Astrocyte of the spinal cord (primary cell): ENCODE measurements around the gene LEMD2.

Source experiments
- DNase-seq: peaks from one replicate; pipeline ENCODE4 v3.0.0; 2011; ENCODE audit warnings: low read depth, low spot score
- H3K4me3 ChIP-seq: 2 replicates; pipeline ENCODE4 v1.5.1; 2011; ENCODE audit warnings: low read depth, mild to moderate bottlenecking, low read length, moderate library complexity
- in situ Hi-C: cut with HindIII; loops from 2 replicates; pipeline ENCODE4 v1.10.0; 2017; ENCODE audit warnings: low sequenced_read_pairs
- TF ChIP-seq, protein P1 (sequence below): IDR thresholded peaks from 2 replicates; pipeline ENCODE4 v1.5.1; 2012; ENCODE audit warnings: low read depth, mild to moderate bottlenecking, low read length, inconsistent platforms

The LEMD2 gene

DNA sequence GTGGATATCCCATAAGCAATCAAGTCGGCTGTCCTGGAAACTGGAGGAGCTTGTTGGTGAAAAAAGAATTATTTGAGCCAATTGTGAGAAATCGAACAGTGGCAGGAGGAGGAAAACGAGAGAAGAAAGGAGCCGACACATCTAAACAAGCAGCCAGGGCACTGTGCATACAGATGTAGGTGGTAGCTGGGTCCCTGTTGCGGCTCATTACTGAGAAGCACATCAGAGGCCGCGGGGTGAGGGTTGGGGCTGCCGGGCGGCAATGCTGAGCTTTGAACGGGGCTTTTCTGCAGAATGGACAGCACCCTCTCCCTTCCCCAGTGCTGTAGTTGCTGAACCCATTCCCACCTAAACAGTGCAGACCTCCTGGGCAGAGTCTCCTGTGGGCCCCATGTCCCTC lies 4.1 kb upstream of the LEMD2 start:
- DNase-seq = no peak
- H3K4me3 ChIP-seq = no peak overlapping the region
- TF ChIP-seq, protein P1, sequence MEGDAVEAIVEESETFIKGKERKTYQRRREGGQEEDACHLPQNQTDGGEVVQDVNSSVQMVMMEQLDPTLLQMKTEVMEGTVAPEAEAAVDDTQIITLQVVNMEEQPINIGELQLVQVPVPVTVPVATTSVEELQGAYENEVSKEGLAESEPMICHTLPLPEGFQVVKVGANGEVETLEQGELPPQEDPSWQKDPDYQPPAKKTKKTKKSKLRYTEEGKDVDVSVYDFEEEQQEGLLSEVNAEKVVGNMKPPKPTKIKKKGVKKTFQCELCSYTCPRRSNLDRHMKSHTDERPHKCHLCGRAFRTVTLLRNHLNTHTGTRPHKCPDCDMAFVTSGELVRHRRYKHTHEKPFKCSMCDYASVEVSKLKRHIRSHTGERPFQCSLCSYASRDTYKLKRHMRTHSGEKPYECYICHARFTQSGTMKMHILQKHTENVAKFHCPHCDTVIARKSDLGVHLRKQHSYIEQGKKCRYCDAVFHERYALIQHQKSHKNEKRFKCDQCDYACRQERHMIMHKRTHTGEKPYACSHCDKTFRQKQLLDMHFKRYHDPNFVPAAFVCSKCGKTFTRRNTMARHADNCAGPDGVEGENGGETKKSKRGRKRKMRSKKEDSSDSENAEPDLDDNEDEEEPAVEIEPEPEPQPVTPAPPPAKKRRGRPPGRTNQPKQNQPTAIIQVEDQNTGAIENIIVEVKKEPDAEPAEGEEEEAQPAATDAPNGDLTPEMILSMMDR = no peak
- in situ Hi-C loops = no loop called here

DNA sequence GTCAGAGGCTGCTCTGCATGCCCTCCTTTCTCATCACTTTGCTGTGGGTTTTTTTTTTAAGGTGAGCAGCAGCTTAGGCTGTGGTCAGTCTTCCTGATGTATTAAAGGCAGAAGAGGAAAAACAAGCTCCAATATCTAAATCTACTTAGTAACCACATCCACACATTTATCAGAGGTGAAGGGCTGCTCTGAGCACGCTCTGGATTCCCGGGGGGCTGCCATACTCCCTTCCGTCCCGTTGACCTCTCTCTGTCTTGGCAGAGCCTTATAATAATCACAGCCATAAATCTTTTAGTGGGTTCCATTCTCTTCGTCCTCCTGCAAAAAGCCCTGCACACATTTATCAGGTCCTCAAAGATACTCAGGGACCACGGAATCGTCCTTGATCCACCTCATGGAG lies 2.7 kb upstream of the LEMD2 start:
- in situ Hi-C loops = no loop called here
- TF ChIP-seq, protein P1 = no peak
- H3K4me3 ChIP-seq = no peak overlapping the region
- no peak for DNase-seq

DNA sequence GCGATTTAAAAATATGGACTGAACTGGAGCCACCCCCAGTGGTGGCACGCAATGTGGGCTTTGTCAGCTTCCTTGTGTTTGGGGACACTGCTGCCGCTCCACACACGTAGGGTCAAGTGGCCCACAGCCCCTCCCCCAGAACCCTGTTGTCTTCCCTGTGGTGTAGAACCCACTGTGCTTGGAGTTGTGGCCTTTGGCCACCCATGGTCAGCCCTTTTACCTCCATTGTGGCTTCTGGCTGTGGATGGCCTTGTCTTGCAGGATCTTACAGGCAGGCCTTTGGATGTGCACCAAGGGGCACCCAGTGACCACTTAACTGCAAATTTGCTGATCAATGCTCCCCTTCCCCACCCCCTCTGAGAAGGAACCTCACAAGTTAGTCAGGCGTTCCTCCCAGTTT lies 2.0 kb upstream of the LEMD2 start:
- no peak overlapping the region for H3K4me3 ChIP-seq
- DNase-seq = no peak
- in situ Hi-C loops = no loop called here
- TF ChIP-seq, protein P1 = no peak

DNA sequence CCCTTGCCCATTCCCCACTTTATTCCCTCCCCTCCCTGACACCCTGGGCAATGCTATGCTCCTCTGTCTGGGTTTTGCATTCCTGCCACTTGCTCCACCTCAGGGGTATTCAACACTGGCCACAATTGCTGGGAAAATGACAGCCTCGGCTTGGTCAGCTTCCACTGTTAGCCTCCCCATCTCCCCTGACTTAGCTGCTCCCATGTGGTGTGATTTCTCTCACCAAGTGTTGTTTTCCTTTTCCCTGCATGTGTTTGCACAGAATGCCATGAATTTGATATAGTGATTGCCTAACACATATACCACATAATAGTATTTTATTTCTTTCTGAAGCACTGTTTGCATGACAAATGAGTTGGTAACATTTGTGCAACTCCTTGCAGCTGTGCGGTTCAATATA lies 1.4 kb upstream of the LEMD2 start:
- no peak overlapping the region for H3K4me3 ChIP-seq
- in situ Hi-C loops = no loop called here
- no peak for DNase-seq
- TF ChIP-seq, protein P1 = no peak

DNA sequence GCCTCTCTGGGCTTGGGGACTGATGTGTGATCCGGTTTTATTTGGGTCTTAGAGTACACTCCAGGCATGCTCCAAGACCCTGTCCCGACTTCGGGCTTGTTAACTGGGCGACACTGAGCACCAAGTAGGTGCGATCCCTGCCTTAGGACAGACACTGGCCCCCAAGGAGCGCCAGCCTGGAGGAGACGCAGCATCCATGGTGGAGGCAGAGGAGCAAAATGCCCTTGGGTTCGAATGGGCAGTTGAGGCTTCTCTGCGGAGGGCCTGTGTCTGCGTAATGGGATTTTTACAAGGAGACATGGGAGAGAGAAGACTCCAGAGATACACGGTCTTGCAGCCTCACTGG lies 593 bp upstream of the LEMD2 start:
- in situ Hi-C loops = no loop called here
- TF ChIP-seq, protein P1 = no peak
- no peak for DNase-seq
- H3K4me3 ChIP-seq = peak overlapping the region; percentile 26

DNA sequence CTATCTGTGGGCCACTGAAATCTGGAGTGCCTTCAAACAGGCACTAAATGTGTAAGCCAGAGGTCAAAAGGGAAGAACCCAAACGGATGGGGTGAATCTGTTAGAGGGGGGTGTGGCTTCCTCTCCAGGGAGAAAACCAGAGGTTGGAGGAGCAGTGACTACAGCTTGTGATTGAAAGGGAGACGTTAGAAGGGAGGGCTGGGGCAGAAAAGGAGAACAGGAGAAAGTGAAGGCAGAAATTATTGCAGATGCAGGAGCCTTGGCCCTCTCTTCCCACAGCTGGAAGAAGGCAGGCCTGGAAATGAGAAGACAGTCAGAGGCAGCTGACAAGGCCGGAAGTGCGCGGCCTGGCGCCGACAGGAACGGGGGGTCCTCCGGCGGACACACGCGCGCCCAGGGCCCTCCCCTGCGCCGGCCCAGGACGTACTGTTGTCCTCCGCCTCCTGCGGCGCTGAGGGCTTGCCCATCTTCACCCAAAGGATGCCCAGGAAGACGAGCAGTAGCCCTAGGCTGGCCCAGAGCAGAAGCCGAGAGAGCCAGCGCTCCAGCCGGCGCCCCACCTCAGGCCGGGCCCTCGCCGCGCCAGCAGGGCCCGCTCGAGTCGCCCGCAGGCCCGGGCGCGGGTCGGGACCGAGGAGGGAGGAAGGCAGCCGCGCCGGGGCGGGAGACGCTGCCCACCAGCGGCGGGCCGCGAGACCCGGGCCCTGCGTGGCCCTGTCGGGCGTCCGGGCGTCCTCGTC lies 806 bp downstream of the LEMD2 start:
- H3K4me3 ChIP-seq = peak overlapping the region; percentile 57
- TF ChIP-seq, protein P1 = no peak
- in situ Hi-C loops = no loop called here
- DNase-seq = peak; percentile 74
